ENCODE data around the gene DESI2.

The DESI2 gene
- total RNA-seq = 27.9 to 39.4 (median 29.2) reads per million in 3 donors

DNA sequence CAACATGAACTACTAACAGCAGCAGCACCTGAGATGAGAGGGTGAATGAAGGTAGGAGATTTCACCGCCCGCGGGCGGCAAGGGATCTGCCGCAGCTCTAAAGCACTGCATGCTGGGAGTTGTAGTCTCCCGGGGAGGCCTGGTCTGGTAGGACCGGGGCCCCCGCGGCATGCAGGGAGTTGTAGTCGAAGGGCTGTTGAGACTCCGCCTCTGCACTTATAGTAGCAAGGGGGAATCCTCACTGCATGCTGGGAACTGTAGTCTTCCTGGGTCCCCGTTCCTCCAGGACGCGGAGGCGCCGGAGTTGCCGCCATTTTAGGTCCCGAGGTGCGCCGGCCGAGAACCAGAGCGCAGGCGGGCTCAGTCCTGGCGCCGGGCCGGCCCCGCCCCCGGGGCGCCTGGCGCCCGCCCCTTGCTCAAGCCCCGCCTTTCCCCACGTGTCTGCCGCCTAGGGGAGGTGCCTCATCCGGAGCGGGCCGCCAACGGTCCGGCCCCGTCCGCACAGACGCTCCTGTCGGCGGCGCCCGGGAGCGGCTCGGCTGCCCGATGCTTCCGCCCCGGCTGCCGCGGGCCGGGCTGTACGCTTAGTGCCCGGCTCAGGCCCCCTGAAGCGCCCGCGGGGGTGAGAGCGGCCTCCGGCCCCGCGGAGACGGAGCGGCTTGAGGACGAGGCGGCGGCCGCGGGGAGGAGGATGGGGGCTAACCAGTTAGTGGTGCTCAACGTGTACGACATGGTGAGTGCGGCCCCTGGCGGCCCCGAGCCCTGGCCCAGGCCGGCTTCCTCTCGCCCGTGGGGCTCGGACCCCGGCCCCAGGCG, at the start of gene DESI2:
TSS of gene DESI2 (plus strand) at position 504 of the 816 bp plus-strand sequence. CDS start at position 692, 188 bp downstream.
- H3K9me3 ChIP-seq (ENCODE audit: control insufficient read depth, low read length) = no peaks in the 10 kb centered on the region
- no peaks in the 10 kb centered on the region for H3K27me3 ChIP-seq (replicated peaks; ENCODE audit: control insufficient read depth, insufficient read depth, low read length, poor library complexity, severe bottlenecking)
- peak within 1 kb of the TSS; percentile 80 for H3K4me3 ChIP-seq (ENCODE audit: insufficient read depth, low read depth, low read length, poor library complexity, severe bottlenecking)
- peaks cover 28% of the 10 kb centered on the region for H3K4me1 ChIP-seq (ENCODE audit: control insufficient read depth, insufficient read depth, low read length, poor library complexity, severe bottlenecking)
- H3K27ac ChIP-seq (ENCODE audit: insufficient read depth, low read length, poor library complexity, severe bottlenecking) = peak within 1 kb of the TSS; percentile 77
- DNase-seq = peak; percentile 95 to 99 (median 98)
- peaks cover 4% of the 10 kb centered on the region for H3K36me3 ChIP-seq (ENCODE audit: control insufficient read depth, insufficient read depth, low read length)

DNA sequence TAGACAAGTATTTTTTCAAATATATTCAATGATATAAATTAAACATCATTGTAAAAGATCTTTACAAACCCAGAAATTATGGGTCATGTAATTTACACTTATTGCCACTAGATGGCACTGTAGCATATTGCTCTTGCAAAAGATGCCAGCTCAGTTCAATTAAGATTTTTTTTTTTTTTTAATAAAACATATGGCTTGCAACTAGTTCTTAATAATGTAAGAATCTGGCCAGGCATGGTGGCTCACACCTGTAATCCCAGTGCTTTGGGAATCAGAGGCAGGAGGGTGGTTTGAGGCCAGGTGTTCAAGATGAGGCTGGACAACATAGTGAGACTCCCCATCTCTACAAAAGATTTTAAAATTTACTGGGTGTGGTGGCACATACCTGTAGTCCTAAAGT, 49.4 kb upstream of the DESI2 start:
- Histone ChIP-seq H3K4me3 (ENCODE audit: insufficient read depth, low read depth, low read length, poor library complexity, severe bottlenecking) (no peak overlapping the region), H3K36me3 (ENCODE audit: control insufficient read depth, insufficient read depth, low read length) (no peaks in the 10 kb centered on the region), H3K27me3 (replicated peaks; ENCODE audit: control insufficient read depth, insufficient read depth, low read length, poor library complexity, severe bottlenecking) (no peaks in the 10 kb centered on the region), H3K4me1 (ENCODE audit: control insufficient read depth, insufficient read depth, low read length, poor library complexity, severe bottlenecking) (no peaks in the 10 kb centered on the region), H3K27ac (ENCODE audit: insufficient read depth, low read length, poor library complexity, severe bottlenecking) (no peak overlapping the region), H3K9me3 (ENCODE audit: control insufficient read depth, low read length) (no peaks in the 10 kb centered on the region)
- no peak for DNase-seq

DNA sequence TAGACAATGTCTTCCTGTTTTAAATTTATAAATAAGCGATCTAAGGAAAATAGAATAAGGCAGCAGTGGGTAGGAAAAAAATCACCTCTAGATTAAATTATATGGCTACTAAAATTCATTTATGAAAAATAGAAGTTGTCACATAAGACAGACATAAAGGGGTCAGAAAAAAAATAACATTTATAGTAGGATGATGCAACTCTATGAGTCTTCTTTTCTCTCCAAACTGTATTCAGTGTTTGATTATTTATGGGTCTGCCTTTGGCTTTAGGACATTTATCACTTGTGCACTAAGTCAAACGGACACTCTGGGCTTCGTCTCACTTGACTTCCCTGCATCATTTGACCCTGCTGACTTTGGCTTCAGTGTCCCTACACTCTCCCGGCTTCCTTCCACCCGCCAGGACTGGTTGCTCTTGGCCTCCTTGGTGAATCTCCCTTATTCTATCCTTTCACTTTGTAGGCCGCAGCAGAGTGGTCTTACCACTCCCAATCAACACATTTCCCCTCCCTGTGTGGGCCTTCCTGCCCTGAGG, 47.0 kb upstream of the DESI2 start:
- no peak for DNase-seq
- Histone ChIP-seq H3K4me3 (ENCODE audit: insufficient read depth, low read depth, low read length, poor library complexity, severe bottlenecking) (no peak overlapping the region), H3K27me3 (replicated peaks; ENCODE audit: control insufficient read depth, insufficient read depth, low read length, poor library complexity, severe bottlenecking) (no peaks in the 10 kb centered on the region), H3K36me3 (ENCODE audit: control insufficient read depth, insufficient read depth, low read length) (no peaks in the 10 kb centered on the region), H3K9me3 (ENCODE audit: control insufficient read depth, low read length) (no peaks in the 10 kb centered on the region), H3K27ac (ENCODE audit: insufficient read depth, low read length, poor library complexity, severe bottlenecking) (no peak overlapping the region), H3K4me1 (ENCODE audit: control insufficient read depth, insufficient read depth, low read length, poor library complexity, severe bottlenecking) (no peaks in the 10 kb centered on the region)

DNA sequence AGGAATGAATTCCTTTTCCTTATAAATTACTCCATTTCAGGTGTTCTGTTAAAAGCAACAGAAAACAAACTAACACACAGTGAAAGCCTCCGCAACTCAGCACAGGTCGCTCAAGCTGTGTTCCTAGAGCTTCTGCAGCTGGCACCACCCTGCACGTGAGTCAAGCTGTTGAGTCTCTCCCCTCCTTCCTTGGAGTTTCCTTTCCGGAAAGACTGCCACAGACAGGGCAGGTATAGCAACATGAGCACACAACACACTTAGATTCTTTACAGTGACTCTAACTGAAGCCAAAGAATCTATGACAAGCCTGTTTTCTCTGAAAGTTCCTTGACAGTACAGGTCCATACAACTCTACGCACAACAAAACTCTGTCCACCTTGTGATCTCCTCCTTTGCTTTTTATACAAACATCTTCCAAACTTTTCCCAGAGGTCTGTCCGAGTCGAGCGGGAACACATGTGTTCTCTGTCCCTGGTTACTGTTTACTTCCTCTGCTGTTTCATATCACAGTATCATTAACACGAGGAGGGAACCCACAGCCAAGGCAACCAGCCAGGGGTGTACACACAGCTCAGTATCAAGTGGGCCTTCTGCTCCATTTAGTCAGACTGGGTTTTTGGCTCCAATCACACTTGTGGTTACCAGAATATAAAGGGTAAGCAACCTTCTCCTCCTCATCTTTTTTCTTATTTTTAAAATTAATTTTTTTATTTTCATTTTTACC, 38.7 kb upstream of the DESI2 start:
- Histone ChIP-seq H3K4me1 (ENCODE audit: control insufficient read depth, insufficient read depth, low read length, poor library complexity, severe bottlenecking) (no peaks in the 10 kb centered on the region), H3K4me3 (ENCODE audit: insufficient read depth, low read depth, low read length, poor library complexity, severe bottlenecking) (no peak overlapping the region), H3K9me3 (ENCODE audit: control insufficient read depth, low read length) (no peaks in the 10 kb centered on the region), H3K36me3 (ENCODE audit: control insufficient read depth, insufficient read depth, low read length) (no peaks in the 10 kb centered on the region), H3K27ac (ENCODE audit: insufficient read depth, low read length, poor library complexity, severe bottlenecking) (no peak overlapping the region), H3K27me3 (replicated peaks; ENCODE audit: control insufficient read depth, insufficient read depth, low read length, poor library complexity, severe bottlenecking) (no peaks in the 10 kb centered on the region)
- DNase-seq = no peak

DNA sequence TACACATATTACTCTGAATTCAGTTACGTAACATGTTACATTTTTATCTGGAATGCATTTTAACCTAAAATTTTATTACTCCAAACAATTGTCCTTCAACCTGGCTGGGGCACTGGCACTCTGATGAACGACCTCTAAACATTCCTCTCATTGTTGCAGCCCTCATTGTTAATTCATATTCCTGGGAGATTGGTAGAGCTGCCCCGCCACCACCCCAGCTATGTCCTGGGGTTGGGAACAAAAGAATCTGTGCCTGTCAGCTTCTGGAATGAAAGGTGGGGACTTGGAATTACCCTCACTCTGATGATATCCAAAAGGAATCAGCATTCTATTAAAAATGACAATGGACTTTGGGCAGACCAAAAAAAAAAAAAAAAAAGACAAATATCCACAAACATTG, 38.0 kb upstream of the DESI2 start:
- no peaks in the 10 kb centered on the region for H3K9me3 ChIP-seq (ENCODE audit: control insufficient read depth, low read length)
- H3K27me3 ChIP-seq (replicated peaks; ENCODE audit: control insufficient read depth, insufficient read depth, low read length, poor library complexity, severe bottlenecking) = no peaks in the 10 kb centered on the region
- H3K27ac ChIP-seq (ENCODE audit: insufficient read depth, low read length, poor library complexity, severe bottlenecking) = no peak overlapping the region
- H3K4me3 ChIP-seq (ENCODE audit: insufficient read depth, low read depth, low read length, poor library complexity, severe bottlenecking) = no peak overlapping the region
- no peaks in the 10 kb centered on the region for H3K4me1 ChIP-seq (ENCODE audit: control insufficient read depth, insufficient read depth, low read length, poor library complexity, severe bottlenecking)
- no peak for DNase-seq
- no peaks in the 10 kb centered on the region for H3K36me3 ChIP-seq (ENCODE audit: control insufficient read depth, insufficient read depth, low read length)

DNA sequence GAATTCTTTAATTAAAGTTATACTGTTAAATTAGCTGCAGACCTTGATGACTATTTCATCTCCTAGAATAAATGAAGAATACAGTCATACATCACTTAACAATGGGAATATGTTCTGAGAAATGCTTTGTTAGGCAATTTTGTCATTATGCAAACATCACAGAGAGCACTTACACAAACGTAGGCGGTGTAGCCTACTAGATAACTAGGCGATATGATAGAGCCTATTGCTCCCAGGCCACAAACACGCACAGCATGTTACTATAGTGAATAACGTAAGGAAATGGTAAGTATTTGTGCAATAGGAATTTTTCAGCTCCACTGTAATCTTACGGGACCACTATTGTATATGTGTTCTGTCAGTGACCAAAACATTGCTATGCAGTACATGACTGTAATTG, 37.6 kb upstream of the DESI2 start:
- DNase-seq = no peak
- H3K36me3 ChIP-seq (ENCODE audit: control insufficient read depth, insufficient read depth, low read length) = no peaks in the 10 kb centered on the region
- no peaks in the 10 kb centered on the region for H3K27me3 ChIP-seq (replicated peaks; ENCODE audit: control insufficient read depth, insufficient read depth, low read length, poor library complexity, severe bottlenecking)
- no peak overlapping the region for H3K4me3 ChIP-seq (ENCODE audit: insufficient read depth, low read depth, low read length, poor library complexity, severe bottlenecking)
- H3K4me1 ChIP-seq (ENCODE audit: control insufficient read depth, insufficient read depth, low read length, poor library complexity, severe bottlenecking) = no peaks in the 10 kb centered on the region
- no peaks in the 10 kb centered on the region for H3K9me3 ChIP-seq (ENCODE audit: control insufficient read depth, low read length)
- no peak overlapping the region for H3K27ac ChIP-seq (ENCODE audit: insufficient read depth, low read length, poor library complexity, severe bottlenecking)

DNA sequence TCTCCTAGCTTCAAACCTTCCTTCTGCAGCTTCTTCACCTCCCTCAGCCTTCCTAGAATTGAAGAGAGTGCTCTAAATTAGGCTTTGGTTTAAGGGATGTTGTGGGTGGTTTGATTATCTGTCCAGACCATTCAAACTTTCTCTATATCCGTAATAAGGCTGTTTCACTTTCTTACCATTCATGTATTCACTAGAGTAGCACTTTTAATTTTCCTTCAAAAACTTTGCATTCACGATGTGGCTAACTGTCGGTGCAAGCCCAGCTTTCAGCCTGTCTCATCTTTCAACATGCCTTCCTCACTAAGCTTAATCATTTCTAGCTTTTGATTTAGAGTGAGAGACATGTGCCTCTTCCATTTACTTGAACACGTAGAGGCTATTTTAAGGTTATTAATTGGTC, 26.2 kb upstream of the DESI2 start:
- no peak overlapping the region for H3K4me3 ChIP-seq (ENCODE audit: insufficient read depth, low read depth, low read length, poor library complexity, severe bottlenecking)
- no peaks in the 10 kb centered on the region for H3K9me3 ChIP-seq (ENCODE audit: control insufficient read depth, low read length)
- H3K4me1 ChIP-seq (ENCODE audit: control insufficient read depth, insufficient read depth, low read length, poor library complexity, severe bottlenecking) = no peaks in the 10 kb centered on the region
- DNase-seq = no peak
- H3K27me3 ChIP-seq (replicated peaks; ENCODE audit: control insufficient read depth, insufficient read depth, low read length, poor library complexity, severe bottlenecking) = no peaks in the 10 kb centered on the region
- H3K36me3 ChIP-seq (ENCODE audit: control insufficient read depth, insufficient read depth, low read length) = no peaks in the 10 kb centered on the region
- no peak overlapping the region for H3K27ac ChIP-seq (ENCODE audit: insufficient read depth, low read length, poor library complexity, severe bottlenecking)

- Histone ChIP-seq H3K36me3 (ENCODE audit: control insufficient read depth, insufficient read depth, low read length) (no peaks in the 10 kb centered on the region), H3K4me1 (ENCODE audit: control insufficient read depth, insufficient read depth, low read length, poor library complexity, severe bottlenecking) (no peaks in the 10 kb centered on the region), H3K27ac (ENCODE audit: insufficient read depth, low read length, poor library complexity, severe bottlenecking) (no peak overlapping the region), H3K9me3 (ENCODE audit: control insufficient read depth, low read length) (no peaks in the 10 kb centered on the region), H3K4me3 (ENCODE audit: insufficient read depth, low read depth, low read length, poor library complexity, severe bottlenecking) (no peak overlapping the region), H3K27me3 (replicated peaks; ENCODE audit: control insufficient read depth, insufficient read depth, low read length, poor library complexity, severe bottlenecking) (no peaks in the 10 kb centered on the region)
- DNase-seq = no peak
Measured at GRCh38 chr1:244628789-244629188, 24.1 kb upstream of the DESI2 start.

DNA sequence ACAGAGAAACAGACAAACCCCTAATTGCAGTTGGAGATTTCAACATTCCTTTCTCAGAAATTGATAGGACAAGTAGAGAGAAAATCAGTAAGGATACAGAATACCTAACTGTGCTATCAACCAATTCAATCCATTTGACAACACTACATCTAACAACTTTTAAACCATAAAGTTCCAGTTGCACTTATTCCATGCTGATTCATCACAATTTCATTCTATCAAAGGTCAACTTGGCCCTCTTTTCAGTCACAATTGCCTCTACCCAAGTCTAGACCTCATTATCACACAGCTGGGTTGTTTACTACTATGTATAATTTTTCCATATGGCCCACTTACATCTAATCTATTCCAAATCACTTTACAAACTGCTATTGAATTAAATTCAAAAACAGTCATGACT, 19.8 kb upstream of the DESI2 start:
- no peaks in the 10 kb centered on the region for H3K9me3 ChIP-seq (ENCODE audit: control insufficient read depth, low read length)
- H3K4me3 ChIP-seq (ENCODE audit: insufficient read depth, low read depth, low read length, poor library complexity, severe bottlenecking) = no peak overlapping the region
- no peaks in the 10 kb centered on the region for H3K36me3 ChIP-seq (ENCODE audit: control insufficient read depth, insufficient read depth, low read length)
- H3K4me1 ChIP-seq (ENCODE audit: control insufficient read depth, insufficient read depth, low read length, poor library complexity, severe bottlenecking) = no peaks in the 10 kb centered on the region
- H3K27ac ChIP-seq (ENCODE audit: insufficient read depth, low read length, poor library complexity, severe bottlenecking) = no peak overlapping the region
- no peaks in the 10 kb centered on the region for H3K27me3 ChIP-seq (replicated peaks; ENCODE audit: control insufficient read depth, insufficient read depth, low read length, poor library complexity, severe bottlenecking)
- no peak for DNase-seq

- DNase-seq = no peak
- Histone ChIP-seq H3K4me3 (ENCODE audit: insufficient read depth, low read depth, low read length, poor library complexity, severe bottlenecking) (no peak overlapping the region), H3K9me3 (ENCODE audit: control insufficient read depth, low read length) (no peaks in the 10 kb centered on the region), H3K27me3 (replicated peaks; ENCODE audit: control insufficient read depth, insufficient read depth, low read length, poor library complexity, severe bottlenecking) (no peaks in the 10 kb centered on the region), H3K4me1 (ENCODE audit: control insufficient read depth, insufficient read depth, low read length, poor library complexity, severe bottlenecking) (no peaks in the 10 kb centered on the region), H3K36me3 (ENCODE audit: control insufficient read depth, insufficient read depth, low read length) (no peaks in the 10 kb centered on the region), H3K27ac (ENCODE audit: insufficient read depth, low read length, poor library complexity, severe bottlenecking) (no peak overlapping the region)
Measured at GRCh38 chr1:244634546-244634945, 18.4 kb upstream of the DESI2 start.
